ENCODE data around the gene RNF157. TPM values are rescaled to one million over a fixed set of nuclear protein-coding genes. Genes with fewer than 3 reads are reported as not detected.

RNF157 gene
- total RNA-seq, 4 donors from 2014 or later: 32.5 to 164 (median 54.8) TPM

GRCh38 chr17:76178124-76178523 lies 62.2 kb downstream of the RNF157 start:
- TF ChIP-seq POLR2AphosphoS5 (IDR thresholded peaks at IDR 0.05): no peak
- no peak for TF ChIP-seq EP300 (IDR thresholded peaks at IDR 0.05; ENCODE audit: low read depth)
- TF ChIP-seq CTCF (IDR thresholded peaks at IDR 0.05): no peak
- H3K4me1 ChIP-seq: peaks cover 0 to 7% (median 3%) of the 10 kb centered on the region in 4 donors
- in situ Hi-C loops (cut with MboI; ENCODE audit: low pct_ligation_motif_present in 1 of 4, low pct_unique_long_range_greater_than_20kb in 1 of 4, low sequenced_read_pairs in 3 of 4): loop anchor here in 2 of 4 donors (25.0 kb wide), 2 partner anchors 109 to 266 kb away; partner anchors contain the start of gene MRPL38 (in 1 of the 2)
- no peaks in the 10 kb centered on the region for H3K9me3 ChIP-seq
- no peaks in the 10 kb centered on the region for H3K27me3 ChIP-seq
- H3K4me3 ChIP-seq: no peak overlapping the region
- H3K27ac ChIP-seq: no peak overlapping the region
- WGBS, 2 donors (ENCODE audit: low coverage in 1 of 2): 71% methylated on average over 9 of the region's 10 CpGs; no CpG with 5 or more reads in 1 of the 2 donors
- no peak for DNase-seq
- intact Hi-C loops (cut with DNase I; ENCODE audit: low total_unique reads): no loop called here
- H3K36me3 ChIP-seq: no peaks in the 10 kb centered on the region

DNA sequence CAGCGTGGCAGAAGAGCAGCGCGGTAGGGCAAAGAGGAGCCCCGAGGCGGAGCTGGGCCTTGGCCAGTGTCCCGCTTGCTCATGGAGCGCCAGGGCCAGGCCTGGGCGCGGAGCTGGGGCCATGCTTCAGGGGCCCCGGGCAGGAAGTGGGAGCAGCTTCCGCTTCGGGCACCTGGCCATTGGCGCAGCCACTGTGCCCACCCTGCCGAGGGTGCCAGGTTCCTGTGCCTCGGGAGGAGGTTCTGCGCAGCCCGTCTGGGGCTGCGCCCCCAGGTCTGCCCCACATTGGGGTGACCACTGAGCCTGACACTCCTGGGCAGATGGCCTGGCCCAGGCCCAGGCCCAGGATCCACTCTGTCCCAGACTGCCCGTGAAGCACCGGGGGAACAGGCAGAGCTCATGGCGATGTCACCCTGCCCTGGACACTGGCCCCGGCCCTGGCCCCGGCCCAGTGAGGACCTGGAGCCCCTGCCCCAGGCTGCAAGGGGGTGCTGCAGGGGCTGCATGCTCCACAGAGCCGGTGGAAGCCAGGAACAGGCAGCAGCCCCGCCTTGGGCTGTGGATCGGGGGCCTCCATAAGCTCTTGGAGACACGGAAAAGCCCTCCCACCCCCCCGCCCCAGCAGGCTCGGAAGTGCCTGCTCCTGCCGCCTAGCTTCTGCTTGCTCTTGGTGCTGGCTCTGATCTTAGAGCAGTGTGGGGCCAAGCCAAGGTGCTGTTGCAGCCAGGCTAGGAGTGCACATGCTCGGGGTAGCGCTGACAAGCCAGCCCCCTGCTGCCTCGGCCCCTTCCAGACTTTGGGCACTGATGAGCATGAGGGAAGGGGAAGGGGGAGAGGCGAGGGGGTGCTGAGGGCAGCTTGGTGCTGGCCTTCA lies 63.4 kb downstream of the RNF157 start:
- in situ Hi-C loops (cut with MboI; ENCODE audit: low pct_ligation_motif_present in 1 of 4, low pct_unique_long_range_greater_than_20kb in 1 of 4, low sequenced_read_pairs in 3 of 4): loop anchor here in 2 of 4 donors (25.0 kb wide), 2 partner anchors 110 to 265 kb away; partner anchors contain the start of gene MRPL38 (in 1 of the 2)

GRCh38 chr17:76174037-76174436 lies 66.3 kb downstream of the RNF157 start:
- H3K36me3 ChIP-seq: no peaks in the 10 kb centered on the region
- no peak for TF ChIP-seq EP300 (IDR thresholded peaks at IDR 0.05; ENCODE audit: low read depth)
- no peak for TF ChIP-seq POLR2A (IDR thresholded peaks at IDR 0.05)
- no peak for TF ChIP-seq POLR2AphosphoS5 (IDR thresholded peaks at IDR 0.05)
- no peak for TF ChIP-seq CTCF (IDR thresholded peaks at IDR 0.05)
- no peaks in the 10 kb centered on the region for H3K4me1 ChIP-seq
- 59 to 68% methylated on average over 7 to 9 of the region's 9 CpGs for WGBS, 2 donors (ENCODE audit: low coverage in 1 of 2)
- H3K27me3 ChIP-seq: no peaks in the 10 kb centered on the region
- H3K9me3 ChIP-seq: no peaks in the 10 kb centered on the region
- intact Hi-C loops (cut with DNase I; ENCODE audit: low total_unique reads): no loop called here
- H3K27ac ChIP-seq: no peak overlapping the region
- in situ Hi-C loops (cut with MboI; ENCODE audit: low pct_ligation_motif_present in 1 of 4, low pct_unique_long_range_greater_than_20kb in 1 of 4, low sequenced_read_pairs in 3 of 4): no loop called here
- H3K4me3 ChIP-seq: no peak overlapping the region
- no peak for DNase-seq

More for the DNA sequence above, 63.4 kb downstream of the RNF157 start:
- Histone ChIP-seq H3K27ac (no peak overlapping the region), H3K9me3 (no peaks in the 10 kb centered on the region), H3K27me3 (no peaks in the 10 kb centered on the region), H3K4me1 (peaks cover 0 to 2% (median under 1%) of the 10 kb centered on the region in 4 donors), H3K36me3 (no peaks in the 10 kb centered on the region), H3K4me3 (no peak overlapping the region)
- TF ChIP-seq POLR2A (IDR thresholded peaks at IDR 0.05) (no peak), POLR2AphosphoS5 (IDR thresholded peaks at IDR 0.05) (no peak), CTCF (IDR thresholded peaks at IDR 0.05) (no peak)
- 93% methylated on average over 32 of the region's 34 CpGs; no CpG with 5 or more reads in 1 of the 2 donors for WGBS, 2 donors (ENCODE audit: low coverage in 1 of 2)
- DNase-seq: no peak
- intact Hi-C loops (cut with DNase I; ENCODE audit: low total_unique reads): no loop called here

DNA sequence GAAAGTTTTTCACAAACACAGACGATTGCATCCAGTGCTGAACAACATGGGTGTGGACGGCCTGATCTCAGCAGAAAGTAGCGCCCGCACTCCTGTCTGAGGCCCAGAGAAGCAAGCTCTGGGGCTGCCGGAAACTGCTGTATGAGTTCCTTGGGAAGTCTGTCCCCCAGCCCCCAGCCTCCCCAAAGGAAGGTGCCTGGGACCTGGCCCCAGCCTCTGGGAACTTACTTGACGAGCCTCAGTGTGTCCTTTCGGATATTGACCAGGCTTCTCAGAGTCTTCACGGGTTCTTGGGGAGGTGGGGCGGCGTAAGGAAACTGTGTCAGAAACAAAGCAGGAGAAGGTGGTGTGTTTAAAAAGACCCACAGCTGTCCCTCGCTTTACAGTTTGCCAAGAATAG lies 66.8 kb downstream of the RNF157 start:
- intact Hi-C loops (cut with DNase I; ENCODE audit: low total_unique reads) (no loop called here), in situ Hi-C loops (cut with MboI; ENCODE audit: low pct_ligation_motif_present in 1 of 4, low pct_unique_long_range_greater_than_20kb in 1 of 4, low sequenced_read_pairs in 3 of 4) (no loop called here)
- Histone ChIP-seq H3K4me1 (no peaks in the 10 kb centered on the region), H3K4me3 (no peak overlapping the region), H3K27ac (no peak overlapping the region), H3K27me3 (no peaks in the 10 kb centered on the region), H3K36me3 (no peaks in the 10 kb centered on the region), H3K9me3 (no peaks in the 10 kb centered on the region)
- TF ChIP-seq POLR2A (IDR thresholded peaks at IDR 0.05) (no peak), EP300 (IDR thresholded peaks at IDR 0.05; ENCODE audit: low read depth) (no peak), CTCF (IDR thresholded peaks at IDR 0.05) (no peak)
- no peak for DNase-seq
- WGBS, 2 donors (ENCODE audit: low coverage in 1 of 2): 86 to 90% methylated on average over 7 to 11 of the region's 11 CpGs

Measured in transverse colon (tissue), 4 donors.